Measurements from ENCODE around the gene FILIP1L.

Gene FILIP1L

GRCh38 chr3:99927671-99928457, 186.4 kb downstream of the FILIP1L start:
- TF ChIP-seq, protein P1, sequence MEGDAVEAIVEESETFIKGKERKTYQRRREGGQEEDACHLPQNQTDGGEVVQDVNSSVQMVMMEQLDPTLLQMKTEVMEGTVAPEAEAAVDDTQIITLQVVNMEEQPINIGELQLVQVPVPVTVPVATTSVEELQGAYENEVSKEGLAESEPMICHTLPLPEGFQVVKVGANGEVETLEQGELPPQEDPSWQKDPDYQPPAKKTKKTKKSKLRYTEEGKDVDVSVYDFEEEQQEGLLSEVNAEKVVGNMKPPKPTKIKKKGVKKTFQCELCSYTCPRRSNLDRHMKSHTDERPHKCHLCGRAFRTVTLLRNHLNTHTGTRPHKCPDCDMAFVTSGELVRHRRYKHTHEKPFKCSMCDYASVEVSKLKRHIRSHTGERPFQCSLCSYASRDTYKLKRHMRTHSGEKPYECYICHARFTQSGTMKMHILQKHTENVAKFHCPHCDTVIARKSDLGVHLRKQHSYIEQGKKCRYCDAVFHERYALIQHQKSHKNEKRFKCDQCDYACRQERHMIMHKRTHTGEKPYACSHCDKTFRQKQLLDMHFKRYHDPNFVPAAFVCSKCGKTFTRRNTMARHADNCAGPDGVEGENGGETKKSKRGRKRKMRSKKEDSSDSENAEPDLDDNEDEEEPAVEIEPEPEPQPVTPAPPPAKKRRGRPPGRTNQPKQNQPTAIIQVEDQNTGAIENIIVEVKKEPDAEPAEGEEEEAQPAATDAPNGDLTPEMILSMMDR (IDR thresholded peaks at IDR 0.05; ENCODE audit: low read depth, low read length): no peak
- no peak for DNase-seq (ENCODE audit: extremely low read depth, low read depth)

DNA sequence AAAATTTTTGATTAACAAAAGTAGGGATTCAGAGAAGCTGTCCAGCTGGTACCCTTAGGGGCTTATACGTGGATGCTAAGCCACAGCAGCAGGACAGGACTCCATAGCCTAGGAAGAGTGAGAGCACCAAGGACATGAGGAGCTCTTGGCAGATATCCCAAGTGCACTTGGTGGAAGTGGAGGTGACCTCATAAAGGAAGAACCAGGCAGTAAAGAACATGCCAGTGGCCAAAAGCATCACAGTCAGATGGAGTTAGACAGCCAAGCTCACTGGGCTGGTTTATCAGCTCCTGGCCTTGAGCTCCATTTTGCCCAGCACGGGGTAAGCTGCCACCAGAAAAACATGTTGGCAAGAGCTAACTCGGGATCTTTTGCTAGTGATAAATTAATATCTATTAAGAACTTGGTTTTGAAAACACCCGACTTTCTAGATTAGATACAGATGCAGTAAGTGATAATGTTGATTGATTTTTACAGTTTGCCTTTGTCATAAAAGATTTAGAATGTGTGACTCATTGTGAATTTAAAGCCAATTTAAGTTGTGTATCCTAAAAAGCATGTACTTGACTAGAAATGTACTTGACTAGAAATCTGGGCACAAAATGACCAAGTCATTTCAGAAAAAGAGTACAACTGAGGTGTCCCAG, 188.6 kb downstream of the FILIP1L start:
- DNase-seq (ENCODE audit: extremely low read depth, low read depth): no peak
- TF ChIP-seq, protein P1 (IDR thresholded peaks at IDR 0.05; ENCODE audit: low read depth, low read length): no peak

GRCh38 chr3:99923873-99924272, 190.4 kb downstream of the FILIP1L start:
- TF ChIP-seq, protein P1 (IDR thresholded peaks at IDR 0.05; ENCODE audit: low read depth, low read length): no peak
- no peak for DNase-seq (ENCODE audit: extremely low read depth, low read depth)

DNA sequence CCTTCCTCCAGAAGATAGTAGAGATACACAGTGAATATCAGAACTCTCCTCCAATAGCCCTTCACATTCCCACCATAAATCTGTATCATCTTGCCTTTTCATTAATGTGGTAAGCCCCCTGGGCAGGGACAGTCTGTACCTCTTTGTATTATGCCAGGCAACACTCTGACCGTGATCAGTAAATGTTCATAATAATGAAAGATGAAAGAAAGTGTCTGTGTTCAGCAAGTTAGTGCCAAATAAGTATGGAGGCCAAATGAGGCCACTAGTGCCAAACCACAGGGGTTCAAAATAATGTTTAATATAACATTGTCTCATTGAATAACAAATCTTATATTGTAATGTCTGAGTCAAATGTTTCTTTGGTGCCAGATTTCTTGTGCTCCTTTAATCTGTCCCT, 192.3 kb downstream of the FILIP1L start:
- DNase-seq (ENCODE audit: extremely low read depth, low read depth): no peak

DNA sequence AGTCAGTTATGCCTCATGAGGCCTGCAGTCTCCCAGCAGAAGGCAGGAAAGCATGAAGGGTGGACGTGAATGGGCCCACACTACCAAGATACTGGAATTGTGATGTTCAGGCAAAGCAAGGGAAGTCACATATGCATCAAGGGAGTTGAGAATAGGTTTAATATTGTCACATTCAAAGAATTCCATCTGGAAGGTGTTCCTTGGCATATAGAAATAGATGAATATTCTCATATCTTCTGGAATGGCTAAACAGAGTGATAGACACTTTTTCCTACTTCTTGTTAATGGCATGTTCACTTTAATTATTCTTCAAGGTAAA, 193.0 kb downstream of the FILIP1L start:
- no peak for DNase-seq (ENCODE audit: extremely low read depth, low read depth)
- TF ChIP-seq, protein P1 (IDR thresholded peaks at IDR 0.05; ENCODE audit: low read depth, low read length): no peak

More for the DNA sequence above, 192.3 kb downstream of the FILIP1L start:
- TF ChIP-seq, protein P1 (IDR thresholded peaks at IDR 0.05; ENCODE audit: low read depth, low read length): no peak

- no peak for DNase-seq (ENCODE audit: extremely low read depth, low read depth)
- TF ChIP-seq, protein P1 (IDR thresholded peaks at IDR 0.05; ENCODE audit: low read depth, low read length): no peak
These were observed 193.6 kb downstream of the FILIP1L start for GRCh38 chr3:99920481-99921376.
